K562 (cell line): ENCODE results near the gene TRIOBP. TPM values are rescaled to one million over a fixed set of nuclear protein-coding genes. Genes with fewer than 3 reads are reported as not detected.

Source experiments
- ARHGAP35 ChIP-seq: fragments of 450-650 bp; IDR thresholded peaks from 2 replicates; pipeline ENCODE4 v1.6.1; 2018; ENCODE audit not compliant: partially characterized antibody
- ARID4B ChIP-seq: sonication (generic); formaldehyde crosslinking; IDR thresholded peaks from 2 replicates; pipeline ENCODE4 v1.8.0; 2022; ENCODE audit warnings: mild to moderate bottlenecking, missing genetic modification reagents
- BCOR ChIP-seq: fragments of 450-650 bp; IDR thresholded peaks from 2 replicates; pipeline ENCODE4 v1.6.1; 2016
- CBX5 ChIP-seq: IDR thresholded peaks from 2 replicates; pipeline ENCODE4 v1.6.1; 2014; ENCODE audit warnings: low read depth, borderline replicate concordance
- CREB3 ChIP-seq: fragments of 450-650 bp; conservative IDR thresholded peaks from 2 replicates; pipeline ENCODE4 v1.6.1; 2016; ENCODE audit warnings: missing genetic modification characterization, low read depth, mild to moderate bottlenecking, missing compliant biosample characterization, moderate library complexity
- HMBOX1 ChIP-seq: sonication (generic); IDR thresholded peaks from 2 replicates; pipeline ENCODE4 v1.6.1; 2016
- MTA2 ChIP-seq: fragments of 450-650 bp; IDR thresholded peaks from 2 replicates; pipeline ENCODE4 v1.6.1; 2016; ENCODE audit warnings: low read depth
- PURB ChIP-seq: sonication (generic); formaldehyde crosslinking; IDR thresholded peaks from 2 replicates; pipeline ENCODE4 v1.9.0; 2021; ENCODE audit warnings: low read depth, mild to moderate bottlenecking, missing genetic modification reagents
- RBM25 ChIP-seq: fragments of 200-400 bp; formaldehyde crosslinking; IDR thresholded peaks from 2 replicates; pipeline ENCODE4 v1.6.1; 2018; ENCODE audit warnings: low read length, low read depth, moderate library complexity; ENCODE audit not compliant: severe bottlenecking
- RBM34 ChIP-seq: fragments of 200-400 bp; formaldehyde crosslinking; IDR thresholded peaks from 2 replicates; pipeline ENCODE4 v1.6.1; 2018; ENCODE audit warnings: low read length, borderline replicate concordance; ENCODE audit not compliant: insufficient read depth
- SMAD3 ChIP-seq: fragments of 450-650 bp; formaldehyde crosslinking; conservative IDR thresholded peaks from 2 replicates; pipeline ENCODE4 v1.4.0; 2020; ENCODE audit warnings: mild to moderate bottlenecking
- TAF7 ChIP-seq: fragments of 450-650 bp; IDR thresholded peaks from 2 replicates; pipeline ENCODE4 v1.6.1; 2016; ENCODE audit warnings: missing genetic modification characterization, missing compliant biosample characterization
- TSHZ1 ChIP-seq: fragments of 250-450 bp; sonication (Bioruptor Pico); IDR thresholded peaks from 2 replicates; pipeline ENCODE4 v1.4.0; 2020; ENCODE audit warnings: mild to moderate bottlenecking, moderate library complexity
- ZBTB33 ChIP-seq: sonication (generic); formaldehyde crosslinking; IDR thresholded peaks from 2 replicates; pipeline ENCODE4 v1.8.1; 2023; ENCODE audit warnings: mild to moderate bottlenecking, missing genetic modification reagents
- ZNF436 ChIP-seq: fragments of 250-450, 450-650 bp; sonication (Bioruptor Pico); formaldehyde crosslinking; IDR thresholded peaks from 2 replicates; pipeline ENCODE4 v1.7.0; 2020; ENCODE audit warnings: mild to moderate bottlenecking
- ZNF551 ChIP-seq: fragments of 250-450 bp; sonication (Bioruptor Pico); IDR thresholded peaks from 2 replicates; pipeline ENCODE4 v1.5.0; 2021; ENCODE audit warnings: mild to moderate bottlenecking, moderate library complexity
- polyA plus RNA-seq, 8 experiments: library from polyadenylated mRNA; depleted of rRNA in 4 of 8; stranded (reverse) in 5 of 8; unstranded in 3 of 8; fragments of >200 nt; fragmentation: Nextera tagmentation in 2 of 8; fragmentation: Illumina TruSeq in 1 of 8; extraction: Ambion mirVana in 2 of 8; extraction: Trizol in 1 of 8; gene quantifications; 2 replicates each; pipeline versions ENCODE4 v1.2.1 to v1.2.3, GENCODE V29; 2011 to 2014; ENCODE audit warnings: inconsistent platforms in 1 of 8, missing spikeins in 1 of 8
- total RNA-seq, 7 experiments: library from RNA; depleted of rRNA in 6 of 7; stranded (reverse); fragments of >200 nt in 6 of 7; fragmentation: Illumina TruSeq in 2 of 7; extraction: Trizol in 2 of 7; gene quantifications; 2 replicates each; pipeline versions ENCODE4 v1.2.1 to v1.2.3, GENCODE V29; 2011 to 2021; ENCODE audit warnings: low replicate concordance in 1 of 7

The TRIOBP gene
- total and polyA plus RNA-seq, 9 of the 15 experiments (the other 6 are each of a cell fraction or from before 2014, with no cell fraction given): 0.24 to 13.8 (median 5.5) TPM

GRCh38 chr22:37681556-37682049 is 15.2 kb upstream of the TRIOBP start (continued):
- TF ChIP-seq ARID4B (CRISPR knock-in tag) (0 out of 2 replicates have a peak, but pooled peaks have one; percentile 52), RBM34 (no peak), ZBTB33 (0 out of 2 replicates have a peak, but pooled peaks have one; percentile 20), BCOR (peak; percentile 90), CBX5 (no peak), ZNF436 (CRISPR knock-in tag) (no peak), SMAD3 (no peak), MTA2 (no peak; the same call in 1 of the 2 replicates), RBM25 (peak; percentile 16), PURB (CRISPR knock-in tag) (no peak), ARHGAP35 (no peak), HMBOX1 (no peak), ZNF551 (CRISPR knock-in tag) (no peak), TAF7 (no peak), CREB3 (tag) (no peak), TSHZ1 (no peak)
